PC-9 (cell line): Measurements from ENCODE around the gene WFDC5. TPM values are rescaled to one million over a fixed set of nuclear protein-coding genes. Genes with fewer than 3 reads are reported as not detected.

Experiments used
- BruUV-seq: library from RNA; stranded (reverse); fragments of 400-500 nt; replicated peaks from 2 replicates; lab custom pipeline; 2021; lab: Mats Ljungman, UMichigan
- CTCF ChIA-PET: fragments of 300-600 bp; sonication (Branson Sonifier 250); formaldehyde crosslinking; loops from one replicate; lab custom pipeline; 2022; ENCODE audit warnings: antibody characterized with exemption; lab: Charles Lee
- POLR2A ChIA-PET: fragments of 300-600 bp; sonication (Branson Sonifier 250); formaldehyde crosslinking; loops from one replicate; lab custom pipeline; 2022; ENCODE audit warnings: antibody characterized with exemption; ENCODE audit not compliant: unreplicated experiment; lab: Charles Lee
- DNase-seq, 2 experiments: peaks; one replicate each; pipeline versions ENCODE4 v3.0.0 to v3.0.0-alpha.2; 2015 to 2022; ENCODE audit warnings: mixed read lengths in 1 of 2
- H2AFZ ChIP-seq: fragments of 200-600 bp; sonication (generic); 2 replicates; pipeline ENCODE4 v1.8.1; 2017; ENCODE audit warnings: antibody characterized with exemption
- H3F3A ChIP-seq: fragments of 200-600 bp; sonication (generic); 2 replicates; pipeline ENCODE4 v1.8.1; 2017; ENCODE audit warnings: antibody characterized with exemption, mild to moderate bottlenecking, low read depth; ENCODE audit not compliant: insufficient read depth
- H3K27ac ChIP-seq: fragments of 200-600 bp; sonication (generic); 2 replicates; pipeline ENCODE4 v1.6.1; 2016; ENCODE audit warnings: mixed run types
- H3K27me3 ChIP-seq: fragments of 200-600 bp; sonication (generic); 2 replicates; pipeline ENCODE4 v1.6.1; 2016; ENCODE audit warnings: low read depth, mixed run types; ENCODE audit not compliant: insufficient read depth
- H3K36me3 ChIP-seq: fragments of 200-600 bp; sonication (generic); 2 replicates; pipeline ENCODE4 v1.6.1; 2016; ENCODE audit warnings: low read depth, mixed run types
- H3K4me1 ChIP-seq: fragments of 200-600 bp; sonication (generic); replicated peaks from 2 replicates; pipeline ENCODE4 v1.6.1; 2016; ENCODE audit warnings: mixed run types; ENCODE audit not compliant: insufficient read depth
- H3K4me2 ChIP-seq: fragments of 200-600 bp; sonication (generic); 2 replicates; pipeline ENCODE4 v1.6.1; 2017; ENCODE audit warnings: mixed run types
- H3K4me3 ChIP-seq: fragments of 200-600 bp; sonication (generic); 2 replicates; pipeline ENCODE4 v1.6.1; 2016; ENCODE audit warnings: mixed run types
- H3K79me2 ChIP-seq: fragments of 200-600 bp; sonication (generic); 2 replicates; pipeline ENCODE4 v1.6.1; 2017; ENCODE audit warnings: low read depth, mixed run types
- H3K9me2 ChIP-seq: fragments of 200-600 bp; sonication (generic); 2 replicates; pipeline ENCODE4 v1.8.1; 2017; ENCODE audit warnings: mild to moderate bottlenecking; ENCODE audit not compliant: insufficient read depth
- H3K9me3 ChIP-seq: fragments of 200-600 bp; sonication (generic); 2 replicates; pipeline ENCODE4 v1.8.1; 2016; ENCODE audit warnings: low read depth; ENCODE audit not compliant: insufficient read depth
- H4K20me1 ChIP-seq: fragments of 200-600 bp; sonication (generic); 2 replicates; pipeline ENCODE4 v1.8.1; 2017; ENCODE audit not compliant: insufficient read depth
- EZH2 ChIP-seq: fragments of 200-600 bp; sonication (generic); IDR thresholded peaks from 2 replicates; pipeline ENCODE4 v1.8.0; 2017; ENCODE audit warnings: antibody characterized with exemption, low read depth
- intact Hi-C: fragments of 100-400 bp; cut with micrococcal nuclease; formaldehyde crosslinking; loops from one replicate; pipeline ENCODE4 v1.10.0; 2022; ENCODE audit not compliant: unreplicated experiment
- total RNA-seq: library from RNA; stranded (reverse); gene quantifications from 2 replicates; pipeline ENCODE4 v1.2.3, GENCODE V29; 2021
- TF ChIP-seq, protein P1 (sequence below): fragments of 200-600 bp; sonication (generic); conservative IDR thresholded peaks from 2 replicates; pipeline ENCODE4 v1.6.1; 2017; ENCODE audit warnings: mixed run types, antibody characterized with exemption, mild to moderate bottlenecking, moderate library complexity

The WFDC5 gene
- total RNA-seq, 1 experiment from 2014 or later: not detected

DNA sequence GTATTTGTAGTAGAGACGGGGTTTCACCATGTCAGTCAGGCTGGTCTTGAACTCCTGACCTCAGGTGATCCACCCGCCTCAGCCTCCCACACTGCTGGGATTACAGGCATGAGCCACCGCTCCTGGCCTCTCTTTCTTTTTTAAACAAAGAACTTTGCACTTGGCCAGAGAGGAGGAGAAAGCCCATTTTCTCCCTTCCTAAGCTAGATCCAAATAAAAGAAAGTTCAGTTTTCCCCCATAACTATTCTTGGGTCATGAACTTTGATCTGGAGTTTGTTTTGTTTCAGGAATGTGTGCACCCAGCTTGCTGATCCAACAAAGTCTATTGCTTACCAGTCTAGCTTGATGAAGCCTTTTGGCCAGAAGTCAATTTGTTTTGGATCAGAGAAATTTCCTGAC is 37.4 kb downstream of the WFDC5 start:
- Histone ChIP-seq H3K36me3 (peaks cover 11% of the 10 kb centered on the region; the same call in 1 of the 2 replicates), H3K4me2 (no peak overlapping the region), H3K4me1 (no peaks in the 10 kb centered on the region), H3K79me2 (no peaks in the 10 kb centered on the region), H4K20me1 (no peaks in the 10 kb centered on the region), H3K27ac (no peak overlapping the region), H3F3A (no peaks in the 10 kb centered on the region), H3K9me3 (no peaks in the 10 kb centered on the region), H2AFZ (no peak overlapping the region), H3K9me2 (no peaks in the 10 kb centered on the region), H3K27me3 (no peaks in the 10 kb centered on the region), H3K4me3 (no peak overlapping the region)
- TF ChIP-seq, protein P1, sequence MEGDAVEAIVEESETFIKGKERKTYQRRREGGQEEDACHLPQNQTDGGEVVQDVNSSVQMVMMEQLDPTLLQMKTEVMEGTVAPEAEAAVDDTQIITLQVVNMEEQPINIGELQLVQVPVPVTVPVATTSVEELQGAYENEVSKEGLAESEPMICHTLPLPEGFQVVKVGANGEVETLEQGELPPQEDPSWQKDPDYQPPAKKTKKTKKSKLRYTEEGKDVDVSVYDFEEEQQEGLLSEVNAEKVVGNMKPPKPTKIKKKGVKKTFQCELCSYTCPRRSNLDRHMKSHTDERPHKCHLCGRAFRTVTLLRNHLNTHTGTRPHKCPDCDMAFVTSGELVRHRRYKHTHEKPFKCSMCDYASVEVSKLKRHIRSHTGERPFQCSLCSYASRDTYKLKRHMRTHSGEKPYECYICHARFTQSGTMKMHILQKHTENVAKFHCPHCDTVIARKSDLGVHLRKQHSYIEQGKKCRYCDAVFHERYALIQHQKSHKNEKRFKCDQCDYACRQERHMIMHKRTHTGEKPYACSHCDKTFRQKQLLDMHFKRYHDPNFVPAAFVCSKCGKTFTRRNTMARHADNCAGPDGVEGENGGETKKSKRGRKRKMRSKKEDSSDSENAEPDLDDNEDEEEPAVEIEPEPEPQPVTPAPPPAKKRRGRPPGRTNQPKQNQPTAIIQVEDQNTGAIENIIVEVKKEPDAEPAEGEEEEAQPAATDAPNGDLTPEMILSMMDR: no peak
- no peak for TF ChIP-seq EZH2
- ChIA-PET CTCF (interaction anchor here (0.6 to 0.7 kb wide), 2 partner anchors 28 to 61 kb away, joined by 4 to 5 read pairs; no protein-coding TSS in a partner anchor), POLR2A (interaction anchor here (0.9 kb wide), 1 partner anchor 29 kb away, joined by 25 read pairs; no protein-coding TSS in a partner anchor)
- no TSS peak for BruUV-seq
- intact Hi-C loops: no loop called here
- DNase-seq: no peak

DNA sequence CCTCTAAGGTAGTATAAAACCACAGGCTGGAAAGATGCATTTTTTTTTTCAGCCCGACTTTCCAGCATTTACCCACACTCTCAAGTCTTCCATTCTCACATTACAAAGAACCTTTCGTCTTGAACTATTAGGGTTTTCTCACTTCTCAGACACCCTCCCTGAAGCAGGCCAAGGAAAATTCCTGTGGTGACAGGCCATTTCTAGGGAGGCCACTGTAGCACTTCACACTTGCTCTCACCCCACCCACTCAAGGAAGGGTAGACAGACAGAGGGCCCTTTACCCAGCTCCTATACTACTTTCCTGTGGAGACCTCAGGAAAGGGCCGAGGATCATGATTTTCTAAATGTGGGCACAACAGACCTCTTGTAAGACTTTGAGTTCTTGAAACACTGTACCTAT is 41.8 kb downstream of the WFDC5 start:
- Histone ChIP-seq H3F3A (peaks cover 26% of the 10 kb centered on the region), H3K79me2 (0 out of 2 replicates have a peak, but pooled peaks cover 14% of the 10 kb centered on the region), H3K9me3 (peaks cover 12% of the 10 kb centered on the region; the same call in 1 of the 2 replicates), H3K36me3 (peaks cover 11% of the 10 kb centered on the region), H3K27ac (no peak overlapping the region), H3K4me2 (no peak overlapping the region), H3K9me2 (no peaks in the 10 kb centered on the region), H2AFZ (no peak overlapping the region), H3K4me1 (peaks cover 15% of the 10 kb centered on the region), H4K20me1 (no peaks in the 10 kb centered on the region), H3K27me3 (no peaks in the 10 kb centered on the region), H3K4me3 (no peak overlapping the region)
- POLR2A ChIA-PET: no interaction called here
- no peak for TF ChIP-seq EZH2
- TF ChIP-seq, protein P1: no peak
- CTCF ChIA-PET: interaction anchor here (0.9 kb wide), 1 partner anchor 65 kb away, joined by 3 read pairs; no protein-coding TSS in a partner anchor
- intact Hi-C loops: no loop called here
- no peak for DNase-seq
- no TSS peak for BruUV-seq

DNA sequence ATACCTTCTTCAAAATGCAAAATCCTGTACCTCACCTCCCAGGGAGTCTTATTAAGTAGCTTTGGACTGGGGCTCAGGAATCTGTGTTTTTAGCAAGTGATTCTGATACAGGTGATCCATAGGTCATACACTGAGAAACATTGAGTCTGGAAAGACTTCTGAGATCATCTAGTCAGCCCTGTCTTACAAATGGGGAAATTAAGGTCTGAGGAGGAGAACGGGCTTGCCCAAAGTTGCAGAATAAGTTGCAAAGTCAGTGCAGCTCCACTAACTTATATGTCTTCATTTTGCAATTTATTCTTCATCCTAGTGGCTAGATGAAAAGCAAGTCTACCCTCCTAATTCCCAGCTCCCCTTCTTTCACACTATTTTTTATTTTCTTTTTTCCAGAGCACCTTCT is 42.9 kb downstream of the WFDC5 start:
- ChIA-PET CTCF (interaction anchor here (0.9 to 1.0 kb wide), 2 partner anchors 22 to 28 kb away, joined by 3 read pairs; no protein-coding TSS in a partner anchor), POLR2A (interaction anchor here (0.6 to 0.8 kb wide), 3 partner anchors 21 to 447 kb away, joined by 3 to 8 read pairs (median 5); no protein-coding TSS in a partner anchor)
- peaks cover 12% of the 10 kb centered on the region; the same call in 1 of the 2 replicates for H3K9me3 ChIP-seq
- H3K4me2 ChIP-seq: peak overlapping the region; percentile 9; the same call in 1 of the 2 replicates
- no peaks in the 10 kb centered on the region for H4K20me1 ChIP-seq
- H2AFZ ChIP-seq: no peak overlapping the region
- intact Hi-C loops: no loop called here
- no peak overlapping the region for H3K4me3 ChIP-seq
- peaks cover 25% of the 10 kb centered on the region for H3K4me1 ChIP-seq
- no peak for TF ChIP-seq EZH2
- TF ChIP-seq, protein P1: no peak
- H3F3A ChIP-seq: peaks cover 33% of the 10 kb centered on the region
- no peaks in the 10 kb centered on the region for H3K9me2 ChIP-seq
- BruUV-seq: no TSS peak
- no peak overlapping the region for H3K27ac ChIP-seq
- 0 out of 2 replicates have a peak, but pooled peaks cover 16% of the 10 kb centered on the region for H3K79me2 ChIP-seq
- H3K36me3 ChIP-seq: peaks cover 15% of the 10 kb centered on the region
- no peak for DNase-seq
- H3K27me3 ChIP-seq: no peaks in the 10 kb centered on the region
